Fibroblast of lung (primary cell): ENCODE measurements around the gene SCAF8. TPM values are rescaled to one million over a fixed set of nuclear protein-coding genes. Genes with fewer than 3 reads are reported as not detected.
"Not testable (repeated sequence)": the region's sequence is repeated elsewhere in the genome, so short reads cannot be mapped to it uniquely, and the experiment has no call there.

Experiments used
- DNase-seq, 2 donors: peaks; one replicate each; pipeline versions ENCODE4 v3.0.0 to v3.0.0-alpha.2; 2010; ENCODE audit warnings: low read depth in 2 of 2
- H2AFZ ChIP-seq: 2 replicates; pipeline ENCODE4 v1.5.1; 2012; ENCODE audit warnings: low read length, control low read depth, inconsistent platforms
- H3K27ac ChIP-seq: 2 replicates; pipeline ENCODE4 v1.5.1; 2011; ENCODE audit warnings: low read length, control low read depth; ENCODE audit not compliant: insufficient read depth
- H3K27me3 ChIP-seq: 2 replicates; pipeline ENCODE4 v1.5.1; 2011; ENCODE audit warnings: mild to moderate bottlenecking, low read length; ENCODE audit not compliant: control insufficient read depth, insufficient read depth
- H3K36me3 ChIP-seq: 2 replicates; pipeline ENCODE4 v1.5.1; 2011; ENCODE audit warnings: low read length; ENCODE audit not compliant: control insufficient read depth, insufficient read depth
- H3K4me1 ChIP-seq: 2 replicates; pipeline ENCODE4 v1.5.1; 2011; ENCODE audit warnings: low read length; ENCODE audit not compliant: control insufficient read depth, insufficient read depth; ENCODE audit errors: extremely low read depth
- H3K4me2 ChIP-seq: 2 replicates; pipeline ENCODE4 v1.5.1; 2011; ENCODE audit warnings: low read length, control low read depth; ENCODE audit not compliant: insufficient read depth; ENCODE audit errors: extremely low read depth
- H3K4me3 ChIP-seq, 4 experiments: fragments of 200-600 bp in 1 of 4; sonication (generic) in 1 of 4; replicated peaks in 1 of 4; 2 replicates each; pipeline ENCODE4 v1.5.1; 2011 to 2016; ENCODE audit warnings: low read length in 4 of 4, low read depth in 3 of 4, mild to moderate bottlenecking in 3 of 4, control low read depth in 2 of 4, inconsistent platforms in 1 of 4, mixed read lengths in 1 of 4; ENCODE audit not compliant: insufficient read depth in 1 of 4; ENCODE audit errors: control extremely low read depth in 1 of 4
- H3K79me2 ChIP-seq: 2 replicates; pipeline ENCODE4 v1.5.1; 2012; ENCODE audit warnings: mild to moderate bottlenecking, low read length, inconsistent platforms; ENCODE audit not compliant: control insufficient read depth, insufficient read depth
- H3K9ac ChIP-seq: 2 replicates; pipeline ENCODE4 v1.5.1; 2011; ENCODE audit warnings: mild to moderate bottlenecking, low read length, control low read depth; ENCODE audit not compliant: insufficient read depth
- H3K9me3 ChIP-seq: 2 replicates; pipeline ENCODE4 v1.5.1; 2012; ENCODE audit warnings: low read depth, low read length; ENCODE audit not compliant: control insufficient read depth, insufficient read depth
- H4K20me1 ChIP-seq: 2 replicates; pipeline ENCODE4 v1.5.1; 2011; ENCODE audit warnings: low read length; ENCODE audit not compliant: control insufficient read depth, insufficient read depth; ENCODE audit errors: extremely low read depth
- CTCF ChIP-seq, 2 donors: IDR thresholded peaks in 1 of 2; conservative IDR thresholded peaks in 1 of 2; 1 replicate in 1 of 2; 2 replicates in 1 of 2; pipeline ENCODE4 v1.5.1; 2011 to 2012; ENCODE audit warnings: low read length in 2 of 2, control low read depth in 1 of 2, inconsistent platforms in 1 of 2, low read depth in 1 of 2, mild to moderate bottlenecking in 1 of 2
- EZH2 ChIP-seq: IDR thresholded peaks from 2 replicates; pipeline ENCODE4 v1.5.1; 2012; ENCODE audit warnings: low read length, control low read depth, mild to moderate bottlenecking; ENCODE audit errors: missing control alignments
- polyA plus RNA-seq, 2 donors: library from polyadenylated mRNA; depleted of rRNA in 1 of 2; stranded (reverse) in 1 of 2; unstranded in 1 of 2; fragments of >200 nt; gene quantifications; 2 replicates each; pipeline ENCODE4 v1.2.1, GENCODE V29; 2011 to 2012; ENCODE audit warnings: missing spikeins in 1 of 2
- total RNA-seq: library from RNA; depleted of rRNA; stranded (reverse); fragments of >200 nt; gene quantifications from 2 replicates; pipeline ENCODE4 v1.2.1, GENCODE V29; 2014

Gene SCAF8
- total and polyA plus RNA-seq, 2 donors (not counting 1 experiment from before 2014, with no cell fraction given): 28.5 to 30.9 TPM

DNA sequence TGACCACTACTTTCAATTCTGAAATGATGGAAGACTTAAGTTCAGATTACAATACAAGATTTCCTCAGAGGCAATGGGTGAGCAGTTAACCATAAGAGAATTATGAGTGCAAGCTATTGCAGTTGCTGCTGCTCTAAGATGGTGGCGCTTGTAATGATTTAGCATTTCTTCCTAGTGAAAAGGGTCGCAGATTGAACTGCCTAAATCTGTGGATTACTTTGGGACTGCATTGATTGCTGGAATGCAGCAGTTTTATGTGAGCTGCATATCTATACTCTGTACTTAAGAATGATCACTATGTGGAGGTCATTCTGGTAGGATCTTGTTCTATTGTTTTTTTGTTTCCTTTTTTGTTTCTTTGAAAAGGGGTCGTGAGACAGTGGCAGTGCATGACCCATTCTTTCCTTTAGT, 5.3 kb downstream of the SCAF8 start:
- Histone ChIP-seq H3K79me2 (peaks cover 93% of the 10 kb centered on the region), H3K27ac (no peak overlapping the region), H4K20me1 (peaks cover 8% of the 10 kb centered on the region), H3K4me3 (no peak overlapping the region), H3K4me2 (peak overlapping the region; percentile 15), H3K9me3 (no peaks in the 10 kb centered on the region), H3K9ac (no peak overlapping the region), H2AFZ (no peak overlapping the region), H3K4me1 (peaks cover 6% of the 10 kb centered on the region), H3K27me3 (no peaks in the 10 kb centered on the region), H3K36me3 (no peaks in the 10 kb centered on the region)
- peak; percentile 18 to 32 for DNase-seq
- TF ChIP-seq CTCF (conservative IDR thresholded peaks at IDR 0.05 in 1 of 2, IDR thresholded peaks at IDR 0.05 in 1 of 2; ENCODE audit: low read depth in 1 of 2, low read length in 2 of 2) (no peak), EZH2 (no peak)

GRCh38 chr6:154740658-154741057, 7.4 kb downstream of the SCAF8 start:
- peaks cover 99% of the 10 kb centered on the region for H3K79me2 ChIP-seq
- DNase-seq: no peak
- no peak overlapping the region for H3K9ac ChIP-seq
- no peaks in the 10 kb centered on the region for H3K36me3 ChIP-seq
- no peak for TF ChIP-seq CTCF (conservative IDR thresholded peaks at IDR 0.05 in 1 of 2, IDR thresholded peaks at IDR 0.05 in 1 of 2; ENCODE audit: low read depth in 1 of 2, low read length in 2 of 2)
- no peak for TF ChIP-seq EZH2
- no peak overlapping the region for H3K4me2 ChIP-seq
- H4K20me1 ChIP-seq: peaks cover 10% of the 10 kb centered on the region
- H3K27me3 ChIP-seq: no peaks in the 10 kb centered on the region
- H2AFZ ChIP-seq: no peak overlapping the region
- H3K27ac ChIP-seq: no peak overlapping the region
- H3K9me3 ChIP-seq: no peaks in the 10 kb centered on the region
- H3K4me3 ChIP-seq: no peak overlapping the region
- peaks cover 6% of the 10 kb centered on the region for H3K4me1 ChIP-seq

- Histone ChIP-seq H3K79me2 (peaks cover 99% of the 10 kb centered on the region), H2AFZ (no peak overlapping the region), H3K9ac (no peak overlapping the region), H3K36me3 (no peaks in the 10 kb centered on the region), H3K9me3 (no peaks in the 10 kb centered on the region), H3K4me1 (peaks cover 4% of the 10 kb centered on the region), H3K27ac (no peak overlapping the region), H3K4me3 (no peak overlapping the region), H3K27me3 (no peaks in the 10 kb centered on the region), H4K20me1 (peaks cover 13% of the 10 kb centered on the region), H3K4me2 (no peak overlapping the region)
- no peak for DNase-seq
- TF ChIP-seq EZH2 (no peak), CTCF (conservative IDR thresholded peaks at IDR 0.05 in 1 of 2, IDR thresholded peaks at IDR 0.05 in 1 of 2; ENCODE audit: low read depth in 1 of 2, low read length in 2 of 2) (no peak)
Observed at GRCh38 chr6:154742891-154743290, 9.7 kb downstream of the SCAF8 start.

DNA sequence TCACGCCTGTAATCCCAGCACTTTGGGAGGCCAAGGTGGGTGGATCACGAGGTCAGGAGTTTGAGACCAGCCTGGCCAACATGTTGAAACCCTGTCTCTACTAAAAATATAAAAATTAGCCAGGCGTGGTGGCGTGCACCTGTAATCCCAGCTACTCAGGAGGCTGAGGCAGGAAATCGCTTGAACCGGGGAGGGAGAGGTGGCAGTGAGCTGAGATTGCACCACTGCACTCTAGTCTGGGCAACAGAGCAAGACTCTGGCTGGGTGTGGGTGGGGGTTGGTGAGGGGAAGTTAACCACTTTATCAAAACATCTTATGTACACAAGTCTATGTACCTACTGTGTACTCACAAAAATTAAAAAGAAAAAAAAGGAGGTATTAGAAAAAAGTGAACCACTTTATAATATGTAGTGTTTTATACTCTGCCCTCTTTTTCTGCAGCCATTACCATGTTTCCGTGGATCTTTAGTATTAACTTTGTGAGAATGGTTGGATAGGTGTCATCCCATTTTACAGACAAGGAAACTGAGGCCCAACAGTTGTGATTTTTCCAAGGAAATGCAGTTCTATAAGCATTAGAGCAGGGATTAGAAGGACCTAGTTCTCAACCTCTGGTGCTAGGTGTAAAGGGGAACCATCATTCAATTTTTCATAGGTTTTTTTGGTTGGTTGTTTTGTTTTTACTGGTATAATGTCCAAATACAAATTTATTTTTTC, 11.0 kb downstream of the SCAF8 start:
- peaks cover 13% of the 10 kb centered on the region for H4K20me1 ChIP-seq
- DNase-seq, H3K4me2 ChIP-seq: not testable (repeated sequence)

More for the DNA sequence above, 11.0 kb downstream of the SCAF8 start:
- not testable (repeated sequence) for H2AFZ ChIP-seq, H3K27ac ChIP-seq, H3K9ac ChIP-seq, H3K4me1 ChIP-seq, H3K27me3 ChIP-seq, H3K36me3 ChIP-seq, H3K4me3 ChIP-seq, H3K9me3 ChIP-seq
- H3K79me2 ChIP-seq: peaks cover 99% of the 10 kb centered on the region
